Activated CD8-positive, alpha-beta T cell treated with anti-CD3 and anti-CD28 coated beads, Interleukin-2, amount 10 ng/mL, durations not matched to agents 7 days and 5 days (primary cell): ENCODE measurements around the gene ARHGEF7. TPM values are rescaled to one million over a fixed set of nuclear protein-coding genes. Genes with fewer than 3 reads are reported as not detected.

ENCODE experiments used
- ATAC-seq: fragments of 150-1000 bp; cut with Tn5 transposase; one replicate; pipeline ENCODE4 v1.10.0; 2021; ENCODE audit warnings: moderate library complexity
- CTCF ChIA-PET: fragments of 350-600 bp; sonication (Branson Sonifier 250); formaldehyde crosslinking; loops from one replicate; lab custom pipeline; 2021; ENCODE audit warnings: antibody characterized with exemption; lab: Charles Lee
- POLR2A ChIA-PET: fragments of 350-600 bp; sonication (Branson Sonifier 250); formaldehyde crosslinking; loops from one replicate; lab custom pipeline; 2021; ENCODE audit warnings: antibody characterized with exemption; lab: Charles Lee
- DNase-seq: peaks from one replicate; pipeline ENCODE4 v3.0.0-alpha.2; 2020
- H3K27ac Mint-ChIP-seq: one replicate; pipeline ENCODE4 v1.8.0; 2021; ENCODE audit warnings: mild to moderate bottlenecking, mixed read lengths
- H3K27me3 Mint-ChIP-seq: one replicate; pipeline ENCODE4 v1.8.0; 2021; ENCODE audit warnings: low read depth, mixed read lengths
- H3K36me3 Mint-ChIP-seq: one replicate; pipeline ENCODE4 v1.8.0; 2021; ENCODE audit warnings: low read depth, mixed read lengths
- H3K4me1 Mint-ChIP-seq: one replicate; pipeline ENCODE4 v1.8.0; 2021; ENCODE audit warnings: low read depth, mixed read lengths
- H3K4me3 Mint-ChIP-seq: one replicate; pipeline ENCODE4 v1.8.0; 2021; ENCODE audit warnings: mild to moderate bottlenecking, mixed read lengths
- H3K9me3 Mint-ChIP-seq: one replicate; pipeline ENCODE4 v1.8.0; 2022; ENCODE audit warnings: mixed read lengths; ENCODE audit not compliant: insufficient read depth
- total RNA-seq, 2 experiments: library from RNA; stranded (reverse); gene quantifications; one replicate each; pipeline ENCODE4 v1.2.3, GENCODE V29; 2021

The ARHGEF7 gene
- total RNA-seq, 2 experiments from 2014 or later: 67.1 to 75.1 TPM

GRCh38 chr13:111143865-111144540, 28.9 kb downstream of the ARHGEF7 start:
- Mint-ChIP-seq H3K4me3 (no peak overlapping the region), H3K9me3 (no peaks in the 10 kb centered on the region), H3K27me3 (peaks cover 44% of the 10 kb centered on the region), H3K27ac (no peak overlapping the region), H3K36me3 (no peaks in the 10 kb centered on the region), H3K4me1 (no peaks in the 10 kb centered on the region)
- CTCF ChIA-PET: no interaction called here
- no peak for ATAC-seq
- no peak for DNase-seq
- POLR2A ChIA-PET: interaction anchor here (0.7 kb wide), 1 partner anchor 13 kb away, joined by 3 read pairs; no protein-coding TSS in a partner anchor

- POLR2A ChIA-PET: interaction anchor here (0.7 kb wide), 1 partner anchor 12 kb away, joined by 3 read pairs; no protein-coding TSS in a partner anchor
Measured at GRCh38 chr13:111145071-111145470, 30.0 kb downstream of the ARHGEF7 start.

GRCh38 chr13:111145506-111145905, 30.4 kb downstream of the ARHGEF7 start:
- Mint-ChIP-seq H3K4me3 (no peak overlapping the region), H3K27me3 (peaks cover 49% of the 10 kb centered on the region), H3K27ac (no peak overlapping the region), H3K4me1 (peaks cover 2% of the 10 kb centered on the region), H3K36me3 (no peaks in the 10 kb centered on the region), H3K9me3 (no peaks in the 10 kb centered on the region)
- no peak for ATAC-seq
- ChIA-PET POLR2A (no interaction called here), CTCF (interaction anchor here (1.4 kb wide), 1 partner anchor 70 kb away, joined by 3 read pairs; no protein-coding TSS in a partner anchor)
- no peak for DNase-seq

More at GRCh38 chr13:111145071-111145470, 30.0 kb downstream of the ARHGEF7 start:
- Mint-ChIP-seq H3K36me3 (no peaks in the 10 kb centered on the region), H3K27ac (no peak overlapping the region), H3K4me3 (no peak overlapping the region), H3K9me3 (no peaks in the 10 kb centered on the region), H3K4me1 (peaks cover 2% of the 10 kb centered on the region), H3K27me3 (peaks cover 49% of the 10 kb centered on the region)
- CTCF ChIA-PET: interaction anchor here (1.4 kb wide), 1 partner anchor 71 kb away, joined by 3 read pairs; no protein-coding TSS in a partner anchor
- ATAC-seq (no peak), DNase-seq (no peak)

- H3K27ac Mint-ChIP-seq: peak overlapping the region; percentile 95
- H3K27me3 Mint-ChIP-seq: peaks cover 27% of the 10 kb centered on the region
- DNase-seq (no peak), ATAC-seq (no peak)
- H3K9me3 Mint-ChIP-seq: no peaks in the 10 kb centered on the region
- CTCF ChIA-PET: interaction anchor here (0.6 to 0.8 kb wide), 2 partner anchors 71 to 109 kb away, joined by 3 read pairs; no protein-coding TSS in a partner anchor
- POLR2A ChIA-PET: interaction anchor here (0.6 to 1.0 kb wide), 5 partner anchors 14 to 337 kb away, joined by 3 to 5 read pairs (median 3); no protein-coding TSS in a partner anchor
- H3K4me3 Mint-ChIP-seq: peak overlapping the region; percentile 92
- peaks cover 32% of the 10 kb centered on the region for H3K4me1 Mint-ChIP-seq
- H3K36me3 Mint-ChIP-seq: peaks cover 19% of the 10 kb centered on the region
Measured at GRCh38 chr13:111152844-111153243, 37.7 kb downstream of the ARHGEF7 start.

GRCh38 chr13:111153279-111153976, 38.3 kb downstream of the ARHGEF7 start:
- Mint-ChIP-seq H3K9me3 (no peaks in the 10 kb centered on the region), H3K27me3 (peaks cover 24% of the 10 kb centered on the region), H3K27ac (peak overlapping the region; percentile 95), H3K4me1 (peaks cover 32% of the 10 kb centered on the region), H3K36me3 (peaks cover 19% of the 10 kb centered on the region), H3K4me3 (peak overlapping the region; percentile 92)
- ATAC-seq (peak; percentile 90), DNase-seq (peak; percentile 94)
- CTCF ChIA-PET: interaction anchor here (0.6 to 0.8 kb wide), 2 partner anchors 71 to 108 kb away, joined by 3 read pairs; no protein-coding TSS in a partner anchor
- POLR2A ChIA-PET: interaction anchor here (0.6 to 1.0 kb wide), 5 partner anchors 13 to 338 kb away, joined by 3 to 5 read pairs (median 3); no protein-coding TSS in a partner anchor

- POLR2A ChIA-PET: interaction anchor here (1.0 kb wide), 1 partner anchor 34 kb away, joined by 3 read pairs; no protein-coding TSS in a partner anchor
- peaks cover 24% of the 10 kb centered on the region for H3K27me3 Mint-ChIP-seq
- DNase-seq: no peak
Measured at GRCh38 chr13:111153977-111154332, 38.8 kb downstream of the ARHGEF7 start.

GRCh38 chr13:111156421-111156820, 41.3 kb downstream of the ARHGEF7 start:
- ATAC-seq (no peak), DNase-seq (no peak)
- no peak overlapping the region for H3K4me3 Mint-ChIP-seq
- ChIA-PET POLR2A (interaction anchor here (1.2 to 1.4 kb wide), 2 partner anchors 21 to 33 kb away, joined by 3 to 4 read pairs; no protein-coding TSS in a partner anchor), CTCF (interaction anchor here (0.8 to 1.7 kb wide), 6 partner anchors 11 to 43 kb away, joined by 3 to 4 read pairs (median 4); no protein-coding TSS in a partner anchor)
- H3K36me3 Mint-ChIP-seq: peaks cover 44% of the 10 kb centered on the region
- H3K4me1 Mint-ChIP-seq: peaks cover 30% of the 10 kb centered on the region
- H3K27me3 Mint-ChIP-seq: peaks cover 9% of the 10 kb centered on the region
- H3K27ac Mint-ChIP-seq: no peak overlapping the region
- peaks cover 13% of the 10 kb centered on the region for H3K9me3 Mint-ChIP-seq

More at GRCh38 chr13:111153977-111154332, 38.8 kb downstream of the ARHGEF7 start:
- CTCF ChIA-PET: interaction anchor here (1.0 kb wide), 1 partner anchor 86 kb away, joined by 4 read pairs; no protein-coding TSS in a partner anchor
- Mint-ChIP-seq H3K4me1 (peaks cover 32% of the 10 kb centered on the region), H3K4me3 (peak overlapping the region; percentile 92), H3K36me3 (peaks cover 21% of the 10 kb centered on the region), H3K27ac (peak overlapping the region; percentile 95), H3K9me3 (no peaks in the 10 kb centered on the region)
- ATAC-seq: peak; percentile 60

- POLR2A ChIA-PET: interaction anchor here (1.0 kb wide), 1 partner anchor 8 kb away, joined by 4 read pairs; no protein-coding TSS in a partner anchor
- Mint-ChIP-seq H3K27ac (no peak overlapping the region), H3K9me3 (peaks cover 13% of the 10 kb centered on the region), H3K4me1 (peaks cover 28% of the 10 kb centered on the region), H3K36me3 (peaks cover 50% of the 10 kb centered on the region), H3K4me3 (no peak overlapping the region), H3K27me3 (no peaks in the 10 kb centered on the region)
- CTCF ChIA-PET: interaction anchor here (0.8 to 1.5 kb wide), 4 partner anchors 13 to 90 kb away, joined by 4 to 5 read pairs (median 4); no protein-coding TSS in a partner anchor
- DNase-seq: no peak
- no peak for ATAC-seq
Measured at GRCh38 chr13:111158136-111158805, 43.2 kb downstream of the ARHGEF7 start.

GRCh38 chr13:111159362-111160320, 44.5 kb downstream of the ARHGEF7 start:
- no peak for ATAC-seq
- peaks cover 23% of the 10 kb centered on the region for H3K4me1 Mint-ChIP-seq
- CTCF ChIA-PET: interaction anchor here (1.5 to 1.7 kb wide), 2 partner anchors 56 to 92 kb away, joined by 4 to 6 read pairs; no protein-coding TSS in a partner anchor

GRCh38 chr13:111160648-111161047, 45.5 kb downstream of the ARHGEF7 start:
- ChIA-PET POLR2A (no interaction called here), CTCF (interaction anchor here (1.7 kb wide), 1 partner anchor 93 kb away, joined by 6 read pairs; no protein-coding TSS in a partner anchor)
- Mint-ChIP-seq H3K9me3 (peaks cover 13% of the 10 kb centered on the region), H3K4me3 (no peak overlapping the region), H3K4me1 (peaks cover 27% of the 10 kb centered on the region), H3K27me3 (no peaks in the 10 kb centered on the region), H3K36me3 (peaks cover 60% of the 10 kb centered on the region), H3K27ac (no peak overlapping the region)
- ATAC-seq (no peak), DNase-seq (no peak)

More at GRCh38 chr13:111159362-111160320, 44.5 kb downstream of the ARHGEF7 start:
- H3K27ac Mint-ChIP-seq: no peak overlapping the region
- DNase-seq: no peak
- POLR2A ChIA-PET: no interaction called here
- peaks cover 13% of the 10 kb centered on the region for H3K9me3 Mint-ChIP-seq
- no peaks in the 10 kb centered on the region for H3K27me3 Mint-ChIP-seq
- peaks cover 53% of the 10 kb centered on the region for H3K36me3 Mint-ChIP-seq
- H3K4me3 Mint-ChIP-seq: no peak overlapping the region
